ENCODE measurements around the gene MOBP. TPM values are rescaled to one million over a fixed set of nuclear protein-coding genes. Genes with fewer than 3 reads are reported as not detected.

Gene MOBP
- total and polyA plus RNA-seq, 12 donors = 0.07 to 0.56 (median 0.10) TPM; not detected in 8

GRCh38 chr3:39466988-39467387, 492 bp upstream of the MOBP start:
- no peak overlapping the region for H3K4me3 ChIP-seq
- H3K4me1 ChIP-seq (replicated peaks in 1 of 2) = no peaks in the 10 kb centered on the region
- H3K36me3 ChIP-seq (replicated peaks in 1 of 2) = no peaks in the 10 kb centered on the region
- no peak overlapping the region for H3K27ac ChIP-seq
- no peaks in the 10 kb centered on the region for H3K9me3 ChIP-seq (replicated peaks in 1 of 3)
- intact Hi-C loops (cut with DNase I) = no loop called here
- no peaks in the 10 kb centered on the region for H3K27me3 ChIP-seq
- no peak for TF ChIP-seq POLR2A (IDR thresholded peaks at IDR 0.05)
- no peak for TF ChIP-seq CTCF (IDR thresholded peaks at IDR 0.05)
- 75 to 88% (median 81%) methylated on average over 3 of the region's 3 CpGs for WGBS, 4 donors
- DNase-seq = no peak

- Histone ChIP-seq H3K4me3 (no peak overlapping the region), H3K27ac (no peak overlapping the region), H3K36me3 (replicated peaks in 1 of 2) (no peaks in the 10 kb centered on the region), H3K27me3 (no peaks in the 10 kb centered on the region), H3K9me3 (replicated peaks in 1 of 3) (no peaks in the 10 kb centered on the region), H3K4me1 (replicated peaks in 1 of 2) (no peaks in the 10 kb centered on the region)
- no peak for TF ChIP-seq CTCF (IDR thresholded peaks at IDR 0.05)
- TF ChIP-seq POLR2A (IDR thresholded peaks at IDR 0.05) = no peak
- no peak for DNase-seq
- intact Hi-C loops (cut with DNase I) = no loop called here
- 69 to 84% (median 78%) methylated on average over 4 of the region's 4 CpGs for WGBS, 4 donors
Observed at GRCh38 chr3:39468108-39468436, 592 bp downstream of the MOBP start.

- Histone ChIP-seq H3K4me1 (replicated peaks in 1 of 2) (no peaks in the 10 kb centered on the region), H3K4me3 (no peak overlapping the region), H3K9me3 (replicated peaks in 1 of 3) (no peaks in the 10 kb centered on the region), H3K27me3 (no peaks in the 10 kb centered on the region), H3K36me3 (replicated peaks in 1 of 2) (no peaks in the 10 kb centered on the region), H3K27ac (no peak overlapping the region)
- 83 to 86% (median 84%) methylated on average over 1 of the region's 1 CpG for WGBS, 4 donors
- intact Hi-C loops (cut with DNase I) = no loop called here
- TF ChIP-seq CTCF (IDR thresholded peaks at IDR 0.05) (no peak), POLR2A (IDR thresholded peaks at IDR 0.05) (no peak)
- no peak for DNase-seq
Observed at GRCh38 chr3:39469258-39469657, 1.8 kb downstream of the MOBP start.

GRCh38 chr3:39469945-39470344, 2.5 kb downstream of the MOBP start:
- Histone ChIP-seq H3K36me3 (replicated peaks in 1 of 2) (no peaks in the 10 kb centered on the region), H3K27ac (no peak overlapping the region), H3K27me3 (no peaks in the 10 kb centered on the region), H3K4me3 (no peak overlapping the region), H3K4me1 (replicated peaks in 1 of 2) (no peaks in the 10 kb centered on the region), H3K9me3 (replicated peaks in 1 of 3) (no peaks in the 10 kb centered on the region)
- DNase-seq = no peak
- intact Hi-C loops (cut with DNase I) = no loop called here
- WGBS, 4 donors = 69 to 80% (median 79%) methylated on average over 6 of the region's 6 CpGs
- no peak for TF ChIP-seq POLR2A (IDR thresholded peaks at IDR 0.05)
- no peak for TF ChIP-seq CTCF (IDR thresholded peaks at IDR 0.05)

Data from adrenal gland (tissue), 12 donors.